Measurements from ENCODE around the gene LRIT3. TPM values are rescaled to one million over a fixed set of nuclear protein-coding genes. Genes with fewer than 3 reads are reported as not detected.

The LRIT3 gene
- under 1 TPM; 0.08 to 0.19 (median 0.11) TPM for total RNA-seq

- ATAC-seq (no peak), DNase-seq (no peak)
- Mint-ChIP-seq H3K4me3 (no peak within 1 kb of the TSS), H3K36me3 (ENCODE audit: insufficient read depth) (peaks cover 3% of the 10 kb centered on the region), H3K4me1 (ENCODE audit: low read depth) (peaks cover 2% of the 10 kb centered on the region), H3K27me3 (ENCODE audit: low read depth) (no peaks in the 10 kb centered on the region), H3K9me3 (no peaks in the 10 kb centered on the region)
Observed at GRCh38 chr4:109847896-109848442, at the start of gene LRIT3. LRIT3 (plus strand) TSS chr4:109848107; CDS start chr4:109848202, 95 bp downstream.

GRCh38 chr4:109798866-109799265, 49.0 kb upstream of the LRIT3 start:
- DNase-seq (no peak), ATAC-seq (no peak)
- H3K4me3 Mint-ChIP-seq, result no peak overlapping the region
- no peaks in the 10 kb centered on the region for H3K36me3 Mint-ChIP-seq (ENCODE audit: insufficient read depth)
- peaks cover 5% of the 10 kb centered on the region for H3K27me3 Mint-ChIP-seq (ENCODE audit: low read depth)
- no peaks in the 10 kb centered on the region for H3K4me1 Mint-ChIP-seq (ENCODE audit: low read depth)
- peaks cover 19% of the 10 kb centered on the region for H3K9me3 Mint-ChIP-seq

- no peak overlapping the region for H3K4me3 Mint-ChIP-seq
- H3K27me3 Mint-ChIP-seq (ENCODE audit: low read depth), result no peaks in the 10 kb centered on the region
- no peaks in the 10 kb centered on the region for H3K36me3 Mint-ChIP-seq (ENCODE audit: insufficient read depth)
- ATAC-seq (no peak), DNase-seq (no peak)
- H3K9me3 Mint-ChIP-seq, result peaks cover 5% of the 10 kb centered on the region
- H3K4me1 Mint-ChIP-seq (ENCODE audit: low read depth), result no peaks in the 10 kb centered on the region
Observed at GRCh38 chr4:109801099-109801789, 46.7 kb upstream of the LRIT3 start.

- Mint-ChIP-seq H3K4me3 (no peak within 1 kb of the TSS), H3K4me1 (ENCODE audit: low read depth) (no peaks in the 10 kb centered on the region), H3K36me3 (ENCODE audit: insufficient read depth) (no peaks in the 10 kb centered on the region), H3K9me3 (no peaks in the 10 kb centered on the region), H3K27me3 (ENCODE audit: low read depth) (no peaks in the 10 kb centered on the region)
- no peak for ATAC-seq
- no peak for DNase-seq
Observed at GRCh38 chr4:109801895-109802319, 46.0 kb upstream of the LRIT3 start, which contains the start of gene CFI. CFI (minus strand) TSS chr4:109801999; CDS start chr4:109801971, 28 bp downstream.

GRCh38 chr4:109803924-109804571, 43.9 kb upstream of the LRIT3 start:
- no peak for ATAC-seq
- Mint-ChIP-seq H3K27me3 (ENCODE audit: low read depth) (peaks cover 5% of the 10 kb centered on the region), H3K4me1 (ENCODE audit: low read depth) (no peaks in the 10 kb centered on the region), H3K36me3 (ENCODE audit: insufficient read depth) (no peaks in the 10 kb centered on the region), H3K4me3 (no peak overlapping the region), H3K9me3 (no peaks in the 10 kb centered on the region)
- DNase-seq, result no peak

GRCh38 chr4:109809655-109810054, 38.3 kb upstream of the LRIT3 start:
- peaks cover 5% of the 10 kb centered on the region for H3K27me3 Mint-ChIP-seq (ENCODE audit: low read depth)
- peaks cover 1% of the 10 kb centered on the region for H3K4me1 Mint-ChIP-seq (ENCODE audit: low read depth)
- H3K9me3 Mint-ChIP-seq, result no peaks in the 10 kb centered on the region
- DNase-seq, result no peak
- no peak for ATAC-seq
- H3K36me3 Mint-ChIP-seq (ENCODE audit: insufficient read depth), result no peaks in the 10 kb centered on the region
- H3K4me3 Mint-ChIP-seq, result no peak overlapping the region

GRCh38 chr4:109810552-109811387, 37.1 kb upstream of the LRIT3 start:
- Mint-ChIP-seq H3K36me3 (ENCODE audit: insufficient read depth) (peaks cover 2% of the 10 kb centered on the region), H3K27me3 (ENCODE audit: low read depth) (peaks cover 5% of the 10 kb centered on the region), H3K4me3 (no peak overlapping the region), H3K4me1 (ENCODE audit: low read depth) (peaks cover 4% of the 10 kb centered on the region), H3K9me3 (no peaks in the 10 kb centered on the region)
- no peak for DNase-seq
- no peak for ATAC-seq

GRCh38 chr4:109811707-109812106, 36.2 kb upstream of the LRIT3 start:
- H3K4me3 Mint-ChIP-seq, result no peak overlapping the region

GRCh38 chr4:109815151-109816081, 32.5 kb upstream of the LRIT3 start, which contains the start of gene GAR1:
GAR1 (plus strand) TSS chr4:109815762; CDS start chr4:109816165, 403 bp downstream.
- ATAC-seq (peak; percentile 92 to 95), DNase-seq (peak; percentile 81)
- Mint-ChIP-seq H3K9me3 (no peaks in the 10 kb centered on the region), H3K27me3 (ENCODE audit: low read depth) (no peaks in the 10 kb centered on the region), H3K4me1 (ENCODE audit: low read depth) (peaks cover 39% of the 10 kb centered on the region), H3K4me3 (peak within 1 kb of the TSS; percentile 99), H3K36me3 (ENCODE audit: insufficient read depth) (peaks cover 32% of the 10 kb centered on the region)

More at GRCh38 chr4:109811707-109812106, 36.2 kb upstream of the LRIT3 start:
- peaks cover 5% of the 10 kb centered on the region for H3K27me3 Mint-ChIP-seq (ENCODE audit: low read depth)
- DNase-seq, result no peak
- ATAC-seq, result no peak
- H3K9me3 Mint-ChIP-seq, result no peaks in the 10 kb centered on the region
- peaks cover 8% of the 10 kb centered on the region for H3K36me3 Mint-ChIP-seq (ENCODE audit: insufficient read depth)
- peaks cover 10% of the 10 kb centered on the region for H3K4me1 Mint-ChIP-seq (ENCODE audit: low read depth)

GRCh38 chr4:109816082-109816442, 31.8 kb upstream of the LRIT3 start:
- Mint-ChIP-seq H3K36me3 (ENCODE audit: insufficient read depth) (peaks cover 36% of the 10 kb centered on the region), H3K27me3 (ENCODE audit: low read depth) (no peaks in the 10 kb centered on the region), H3K9me3 (no peaks in the 10 kb centered on the region), H3K4me1 (ENCODE audit: low read depth) (peaks cover 44% of the 10 kb centered on the region), H3K4me3 (peak overlapping the region; percentile 99)
- DNase-seq (peak; percentile 39), ATAC-seq (peak; percentile 3 to 18)

GRCh38 chr4:109816894-109817293, 31.0 kb upstream of the LRIT3 start:
- DNase-seq, result no peak
- H3K4me3 Mint-ChIP-seq, result peak overlapping the region; percentile 99

GRCh38 chr4:109818268-109818667, 29.6 kb upstream of the LRIT3 start:
- DNase-seq, result no peak
- H3K4me3 Mint-ChIP-seq, result peak overlapping the region; percentile 99
- peaks cover 52% of the 10 kb centered on the region for H3K4me1 Mint-ChIP-seq (ENCODE audit: low read depth)
- H3K36me3 Mint-ChIP-seq (ENCODE audit: insufficient read depth), result peaks cover 51% of the 10 kb centered on the region
- H3K27me3 Mint-ChIP-seq (ENCODE audit: low read depth), result no peaks in the 10 kb centered on the region
- no peak for ATAC-seq
- no peaks in the 10 kb centered on the region for H3K9me3 Mint-ChIP-seq

More at GRCh38 chr4:109816894-109817293, 31.0 kb upstream of the LRIT3 start:
- peaks cover 43% of the 10 kb centered on the region for H3K36me3 Mint-ChIP-seq (ENCODE audit: insufficient read depth)
- peaks cover 51% of the 10 kb centered on the region for H3K4me1 Mint-ChIP-seq (ENCODE audit: low read depth)
- ATAC-seq, result peak; percentile 48 to 56
- H3K27me3 Mint-ChIP-seq (ENCODE audit: low read depth), result no peaks in the 10 kb centered on the region
- no peaks in the 10 kb centered on the region for H3K9me3 Mint-ChIP-seq

- no peaks in the 10 kb centered on the region for H3K27me3 Mint-ChIP-seq (ENCODE audit: low read depth)
- H3K36me3 Mint-ChIP-seq (ENCODE audit: insufficient read depth), result peaks cover 59% of the 10 kb centered on the region
- peaks cover 49% of the 10 kb centered on the region for H3K4me1 Mint-ChIP-seq (ENCODE audit: low read depth)
- H3K4me3 Mint-ChIP-seq, result no peak overlapping the region
- H3K9me3 Mint-ChIP-seq, result no peaks in the 10 kb centered on the region
- DNase-seq, result no peak
- ATAC-seq, result no peak
Observed at GRCh38 chr4:109820563-109820962, 27.3 kb upstream of the LRIT3 start.

All from activated T-cell treated with anti-CD3 and anti-CD28 coated beads, Interleukin-2, amount 50 U/mL, for 4 hours (primary cell).